IMR-90 (cell line): Measurements from ENCODE around the gene NUDCD3. TPM values are rescaled to one million over a fixed set of nuclear protein-coding genes. Genes with fewer than 3 reads are reported as not detected.

Experiments
- ATAC-seq: fragments of 200-7000 bp; cut with Tn5 transposase; 2 replicates; pipeline ENCODE4 v1.9.1; 2020; ENCODE audit warnings: low read depth, mild to moderate bottlenecking, moderate library complexity
- BruUV-seq: library from RNA; stranded (reverse); fragments of 400-500 nt; replicated peaks from 2 replicates; lab custom pipeline; 2021; lab: Mats Ljungman, UMichigan
- CTCF ChIA-PET: fragments of 300-600 bp; formaldehyde crosslinking; extraction: SDS; loops from one replicate; lab custom pipeline; 2021; ENCODE audit warnings: antibody characterized with exemption; lab: Yijun Ruan, JAX
- POLR2A ChIA-PET: fragments of 300-600 bp; sonication (Branson Sonifier 250); formaldehyde crosslinking; loops from one replicate; lab custom pipeline; 2022; ENCODE audit warnings: antibody characterized with exemption; ENCODE audit not compliant: unreplicated experiment; lab: Charles Lee
- DNase-seq: peaks from one replicate; pipeline ENCODE4 v3.0.0; 2013
- H2AFZ ChIP-seq: replicated peaks from 2 replicates; pipeline ENCODE3; 2013; ENCODE audit warnings: low read length, mild to moderate bottlenecking; ENCODE audit not compliant: poor library complexity
- H2AK5ac ChIP-seq: 2 replicates; pipeline ENCODE4 v1.6.1; 2013; ENCODE audit warnings: low read depth, low read length, inconsistent platforms
- H2AK9ac ChIP-seq: replicated peaks from 2 replicates; pipeline ENCODE3; 2013; ENCODE audit warnings: mild to moderate bottlenecking, low read depth, low read length, moderate library complexity; ENCODE audit not compliant: poor library complexity
- H2BK120ac ChIP-seq: 2 replicates; pipeline ENCODE4 v1.6.1; 2013; ENCODE audit warnings: low read depth, low read length, inconsistent platforms
- H2BK15ac ChIP-seq: 3 replicates; pipeline ENCODE4 v1.6.1; 2013; ENCODE audit warnings: low read depth, low read length, inconsistent platforms
- H2BK20ac ChIP-seq: 2 replicates; pipeline ENCODE4 v1.6.1; 2013; ENCODE audit warnings: low read depth, mild to moderate bottlenecking, inconsistent platforms, low read length, moderate library complexity
- H2BK5ac ChIP-seq: 2 replicates; pipeline ENCODE4 v1.6.1; 2013; ENCODE audit warnings: mild to moderate bottlenecking, low read depth, low read length, inconsistent platforms; ENCODE audit not compliant: poor library complexity, severe bottlenecking
- H3K14ac ChIP-seq: replicated peaks from 2 replicates; pipeline ENCODE4 v1.6.1; 2013; ENCODE audit warnings: low read depth, low read length, inconsistent platforms
- H3K18ac ChIP-seq: 2 replicates; pipeline ENCODE4 v1.6.1; 2013; ENCODE audit warnings: low read depth, low read length, control low read depth
- H3K23ac ChIP-seq: 2 replicates; pipeline ENCODE4 v1.6.1; 2013; ENCODE audit warnings: low read depth, low read length, inconsistent platforms
- H3K27ac ChIP-seq: 2 replicates; pipeline ENCODE4 v1.5.1; 2013; ENCODE audit warnings: mild to moderate bottlenecking, control low read depth, low read length; ENCODE audit not compliant: insufficient read depth
- H3K27me3 ChIP-seq: 2 replicates; pipeline ENCODE4 v1.6.1; 2013; ENCODE audit warnings: low read length; ENCODE audit not compliant: control insufficient read depth, insufficient read depth
- H3K36me3 ChIP-seq: 2 replicates; pipeline ENCODE4 v1.6.1; 2013; ENCODE audit warnings: low read length, mixed read lengths; ENCODE audit not compliant: control insufficient read depth, insufficient read depth
- H3K4ac ChIP-seq: 2 replicates; pipeline ENCODE4 v1.6.1; 2013; ENCODE audit warnings: low read depth, low read length, inconsistent platforms
- H3K4me1 ChIP-seq: 2 replicates; pipeline ENCODE4 v1.6.1; 2013; ENCODE audit warnings: low read length, mixed read lengths; ENCODE audit not compliant: control insufficient read depth, insufficient read depth
- H3K4me2 ChIP-seq: 2 replicates; pipeline ENCODE4 v1.6.1; 2013; ENCODE audit warnings: low read depth, mild to moderate bottlenecking, control low read depth, low read length, moderate library complexity
- H3K4me3 ChIP-seq: 2 replicates; pipeline ENCODE4 v1.5.1; 2013; ENCODE audit warnings: low read depth, mild to moderate bottlenecking, control low read depth, low read length, moderate library complexity; ENCODE audit not compliant: insufficient read depth
- H3K56ac ChIP-seq: 2 replicates; pipeline ENCODE4 v1.6.1; 2013; ENCODE audit warnings: low read length, inconsistent platforms; ENCODE audit not compliant: insufficient read depth; ENCODE audit errors: extremely low read depth
- H3K79me1 ChIP-seq, 2 experiments: 2 replicates each; pipeline ENCODE4 v1.6.1; 2013; ENCODE audit warnings: low read length in 2 of 2, inconsistent platforms in 1 of 2, low read depth in 1 of 2
- H3K9ac ChIP-seq: 2 replicates; pipeline ENCODE4 v1.6.1; 2013; ENCODE audit warnings: low read depth, low read length, control low read depth
- H3K9me1 ChIP-seq: 2 replicates; pipeline ENCODE4 v1.6.1; 2013; ENCODE audit warnings: low read length, inconsistent platforms; ENCODE audit not compliant: insufficient read depth
- H3K9me3 ChIP-seq: 2 replicates; pipeline ENCODE4 v1.6.1; 2013; ENCODE audit warnings: low read length; ENCODE audit not compliant: control insufficient read depth, insufficient read depth
- H4K20me1 ChIP-seq: 2 replicates; pipeline ENCODE4 v1.6.1; 2013; ENCODE audit warnings: low read length, inconsistent platforms; ENCODE audit not compliant: insufficient read depth
- H4K5ac ChIP-seq: 2 replicates; pipeline ENCODE4 v1.6.1; 2013; ENCODE audit warnings: mild to moderate bottlenecking, low read depth, low read length, control low read depth
- H4K8ac ChIP-seq, 2 experiments: 2 replicates each; pipeline ENCODE4 v1.6.1; 2013; ENCODE audit warnings: low read depth in 2 of 2, low read length in 2 of 2, control low read depth in 1 of 2, inconsistent platforms in 1 of 2
- H4K91ac ChIP-seq: 2 replicates; pipeline ENCODE4 v1.6.1; 2013; ENCODE audit warnings: low read depth, low read length, inconsistent platforms; ENCODE audit not compliant: insufficient read depth
- BHLHE40 ChIP-seq: fragments of 150-350 bp; IDR thresholded peaks from 2 replicates; pipeline ENCODE4 v1.6.1; 2016; ENCODE audit warnings: mild to moderate bottlenecking, low read depth, low read length
- CEBPB ChIP-seq: IDR thresholded peaks from 2 replicates; pipeline ENCODE4 v1.6.1; 2012; ENCODE audit warnings: low read depth, low read length, improper control_type of control experiment
- CHD1 ChIP-seq: IDR thresholded peaks from 2 replicates; pipeline ENCODE4 v1.6.1; 2012; ENCODE audit warnings: low read depth, low read length, improper control_type of control experiment
- ELK1 ChIP-seq: fragments of 150-350 bp; IDR thresholded peaks from 2 replicates; pipeline ENCODE4 v1.6.1; 2016; ENCODE audit warnings: low read depth, mild to moderate bottlenecking, low read length, moderate library complexity, borderline replicate concordance
- FOS ChIP-seq: fragments of 150-350 bp; IDR thresholded peaks from 2 replicates; pipeline ENCODE4 v1.6.1; 2016; ENCODE audit warnings: low read depth, low read length
- MAFK ChIP-seq: IDR thresholded peaks from 2 replicates; pipeline ENCODE4 v1.6.1; 2012; ENCODE audit warnings: low read depth, low read length, improper control_type of control experiment
- MAZ ChIP-seq: IDR thresholded peaks from 2 replicates; pipeline ENCODE4 v1.6.1; 2012; ENCODE audit warnings: low read depth, mild to moderate bottlenecking, low read length, improper control_type of control experiment, moderate library complexity, borderline replicate concordance
- MXI1 ChIP-seq: IDR thresholded peaks from 2 replicates; pipeline ENCODE4 v1.6.1; 2012; ENCODE audit warnings: low read depth, mild to moderate bottlenecking, low read length, moderate library complexity, borderline replicate concordance
- NFE2L2 ChIP-seq: fragments of 150-350 bp; IDR thresholded peaks from 2 replicates; pipeline ENCODE4 v1.6.1; 2016; ENCODE audit warnings: low read depth, mild to moderate bottlenecking, low read length
- POLR2A ChIP-seq: IDR thresholded peaks from 2 replicates; pipeline ENCODE4 v1.6.1; 2012; ENCODE audit warnings: mild to moderate bottlenecking, low read depth, low read length
- RAD21 ChIP-seq: IDR thresholded peaks from 2 replicates; pipeline ENCODE4 v1.6.1; 2012; ENCODE audit warnings: low read length, improper control_type of control experiment
- RCOR1 ChIP-seq: IDR thresholded peaks from 2 replicates; pipeline ENCODE4 v1.6.1; 2012; ENCODE audit warnings: mild to moderate bottlenecking, low read length, improper control_type of control experiment; ENCODE audit not compliant: insufficient replicate concordance
- RFX5 ChIP-seq: IDR thresholded peaks from 2 replicates; pipeline ENCODE4 v1.8.0; 2012; ENCODE audit warnings: low read depth, mild to moderate bottlenecking, low read length, moderate library complexity
- USF2 ChIP-seq: fragments of 150-350 bp; IDR thresholded peaks from 2 replicates; pipeline ENCODE4 v1.6.1; 2017; ENCODE audit warnings: mild to moderate bottlenecking, antibody characterized with exemption, low read length, low read depth
- WGBS, 2 experiments: methylation state at CpG; one replicate each; pipeline versions ENCODE4 v1.1.5 to v1.1.7; 2013; ENCODE audit warnings: missing lambda C conversion rate in 2 of 2; ENCODE audit not compliant: insufficient read length in 1 of 2; ENCODE audit errors: extremely low coverage in 2 of 2; 5-methylcytosine and 5-hydroxymethylcytosine counted together
- dilution Hi-C: fragments of 300-500 bp; cut with HindIII; formaldehyde crosslinking; loops from one replicate; pipeline ENCODE4 v1.14.3; 2018; ENCODE audit warnings: low sequenced_read_pairs; ENCODE audit not compliant: unreplicated experiment
- in situ Hi-C: fragments of 300-500 bp; cut with MboI; formaldehyde crosslinking; loops from 3 replicates; pipeline ENCODE4 v1.14.3; 2019; ENCODE audit warnings: low sequenced_read_pairs, inconsistent platforms, mixed read lengths
- intact Hi-C: fragments of 100-400 bp; cut with micrococcal nuclease; formaldehyde crosslinking; loops from 2 replicates; pipeline ENCODE4 v1.10.0; 2022
- polyA plus RNA-seq, 3 experiments: library from polyadenylated mRNA; depleted of rRNA; stranded (reverse); fragments of >200 nt; gene quantifications; 2 replicates each; pipeline ENCODE4 v1.2.3, GENCODE V29; 2012; ENCODE audit warnings: low replicate concordance in 1 of 3
- total RNA-seq: library from RNA; depleted of rRNA; stranded (reverse); fragments of >200 nt; gene quantifications from 2 replicates; pipeline ENCODE4 v1.2.3, GENCODE V29; 2012
- TF ChIP-seq, protein P1 (sequence below): conservative IDR thresholded peaks from 2 replicates; pipeline ENCODE4 v1.5.1; 2012; ENCODE audit warnings: mild to moderate bottlenecking, low read depth, low read length, improper control_type of control experiment

Gene NUDCD3
- total and polyA plus RNA-seq, 2 of the 4 experiments (the other 2 are of a cell fraction), result 49.5 to 76.0 TPM

GRCh38 chr7:44388089-44388970 lies 102.1 kb downstream of the NUDCD3 start:
- peaks cover 9% of the 10 kb centered on the region; the same call in 1 of the 2 replicates for H4K20me1 ChIP-seq
- no peak overlapping the region for H4K5ac ChIP-seq
- no peak for DNase-seq
- H3K4me3 ChIP-seq, result no peak overlapping the region
- in situ Hi-C loops, result no loop called here
- H3K79me1 ChIP-seq, result peaks cover 7 to 73% of the 10 kb centered on the region in 2 experiments
- intact Hi-C loops, result no loop called here
- peaks cover 60% of the 10 kb centered on the region for H3K36me3 ChIP-seq
- H2AFZ ChIP-seq, result no peak overlapping the region
- H3K9me3 ChIP-seq, result no peaks in the 10 kb centered on the region
- no peak overlapping the region for H2AK5ac ChIP-seq
- no peak overlapping the region for H3K4ac ChIP-seq
- no peak for ATAC-seq
- H3K9ac ChIP-seq, result no peak overlapping the region
- no peak overlapping the region for H3K18ac ChIP-seq
- no peak overlapping the region for H3K14ac ChIP-seq
- H4K8ac ChIP-seq, result no peak overlapping the region
- ChIA-PET POLR2A (no interaction called here), CTCF (no interaction called here)
- no peak overlapping the region for H2AK9ac ChIP-seq
- H3K56ac ChIP-seq, result no peak overlapping the region
- H3K27me3 ChIP-seq, result no peaks in the 10 kb centered on the region
- H3K27ac ChIP-seq, result no peak overlapping the region
- WGBS, 2 experiments, result 87% methylated on average over 5 of the region's 14 CpGs; no CpG with 5 or more reads in 1 of the 2 experiments
- H2BK15ac ChIP-seq, result no peak overlapping the region
- H3K9me1 ChIP-seq, result peaks cover 58% of the 10 kb centered on the region
- H3K23ac ChIP-seq, result no peak overlapping the region
- dilution Hi-C loops, result no loop called here
- H4K91ac ChIP-seq, result no peak overlapping the region
- H3K4me2 ChIP-seq, result no peak overlapping the region
- H2BK20ac ChIP-seq, result no peak overlapping the region
- no peak overlapping the region for H2BK120ac ChIP-seq
- no TSS peak for BruUV-seq
- no peak overlapping the region for H2BK5ac ChIP-seq
- peaks cover 15% of the 10 kb centered on the region for H3K4me1 ChIP-seq
- TF ChIP-seq MAFK, result no peak
- TF ChIP-seq, protein P1, sequence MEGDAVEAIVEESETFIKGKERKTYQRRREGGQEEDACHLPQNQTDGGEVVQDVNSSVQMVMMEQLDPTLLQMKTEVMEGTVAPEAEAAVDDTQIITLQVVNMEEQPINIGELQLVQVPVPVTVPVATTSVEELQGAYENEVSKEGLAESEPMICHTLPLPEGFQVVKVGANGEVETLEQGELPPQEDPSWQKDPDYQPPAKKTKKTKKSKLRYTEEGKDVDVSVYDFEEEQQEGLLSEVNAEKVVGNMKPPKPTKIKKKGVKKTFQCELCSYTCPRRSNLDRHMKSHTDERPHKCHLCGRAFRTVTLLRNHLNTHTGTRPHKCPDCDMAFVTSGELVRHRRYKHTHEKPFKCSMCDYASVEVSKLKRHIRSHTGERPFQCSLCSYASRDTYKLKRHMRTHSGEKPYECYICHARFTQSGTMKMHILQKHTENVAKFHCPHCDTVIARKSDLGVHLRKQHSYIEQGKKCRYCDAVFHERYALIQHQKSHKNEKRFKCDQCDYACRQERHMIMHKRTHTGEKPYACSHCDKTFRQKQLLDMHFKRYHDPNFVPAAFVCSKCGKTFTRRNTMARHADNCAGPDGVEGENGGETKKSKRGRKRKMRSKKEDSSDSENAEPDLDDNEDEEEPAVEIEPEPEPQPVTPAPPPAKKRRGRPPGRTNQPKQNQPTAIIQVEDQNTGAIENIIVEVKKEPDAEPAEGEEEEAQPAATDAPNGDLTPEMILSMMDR, result no peak
- TF ChIP-seq ELK1, result no peak
- TF ChIP-seq RAD21, result no peak
- TF ChIP-seq NFE2L2, result no peak
- no peak for TF ChIP-seq FOS
- TF ChIP-seq POLR2A, result no peak
- TF ChIP-seq USF2, result no peak
- no peak for TF ChIP-seq RCOR1
- TF ChIP-seq MAZ, result no peak
- TF ChIP-seq CEBPB, result no peak
- TF ChIP-seq RFX5, result no peak
- no peak for TF ChIP-seq BHLHE40
- no peak for TF ChIP-seq MXI1
- no peak for TF ChIP-seq CHD1
